ENCODE data around the gene TMEM134.
A peak's percentile ranks its signal among the peaks of the same experiment; 100 is the strongest.
"Not testable (repeated sequence)": the region's sequence is repeated elsewhere in the genome, so short reads cannot be mapped to it uniquely, and the experiment has no call there.

TMEM134 gene

GRCh38 chr11:67485873-67486361, 16.9 kb upstream of the TMEM134 start:
- peak; percentile 35 for DNase-seq (ENCODE audit: low read depth)

GRCh38 chr11:67484847-67485311, 15.8 kb upstream of the TMEM134 start:
- DNase-seq (ENCODE audit: low read depth) = peak; percentile 67

- DNase-seq (ENCODE audit: low read depth) = peak; percentile 30
Observed at GRCh38 chr11:67483831-67484665, 15.0 kb upstream of the TMEM134 start.

- peak; percentile 96 for DNase-seq (ENCODE audit: low read depth)
Observed at GRCh38 chr11:67482827-67483798, 14.1 kb upstream of the TMEM134 start, which contains the start of gene AIP. Gene AIP, plus strand, starts transcription at chr11:67483026. Its CDS starts 133 bp downstream, at chr11:67483159.

GRCh38 chr11:67482275-67482826, 13.3 kb upstream of the TMEM134 start:
- DNase-seq (ENCODE audit: low read depth) = no peak

GRCh38 chr11:67477344-67478050, 8.4 kb upstream of the TMEM134 start:
- not testable (repeated sequence) for DNase-seq (ENCODE audit: low read depth)

GRCh38 chr11:67476692-67477091, 7.6 kb upstream of the TMEM134 start:
- not testable (repeated sequence) for DNase-seq (ENCODE audit: low read depth)

GRCh38 chr11:67472882-67473281, 3.8 kb upstream of the TMEM134 start:
- DNase-seq (ENCODE audit: low read depth) = no peak

GRCh38 chr11:67470337-67471002, 1.4 kb upstream of the TMEM134 start:
- no peak for DNase-seq (ENCODE audit: low read depth)

GRCh38 chr11:67469508-67469811, 409 bp upstream of the TMEM134 start:
- no peak for DNase-seq (ENCODE audit: low read depth)

GRCh38 chr11:67468456-67468758, 644 bp downstream of the TMEM134 start:
- DNase-seq (ENCODE audit: low read depth) = no peak

- no peak for DNase-seq (ENCODE audit: low read depth)
Observed at GRCh38 chr11:67468056-67468455, 995 bp downstream of the TMEM134 start.

- no peak for DNase-seq (ENCODE audit: low read depth)
Observed at GRCh38 chr11:67466962-67467771, 1.9 kb downstream of the TMEM134 start.

- no peak for DNase-seq (ENCODE audit: low read depth)
Observed at GRCh38 chr11:67466367-67466766, 2.7 kb downstream of the TMEM134 start.

- not testable (repeated sequence) for DNase-seq (ENCODE audit: low read depth)
Observed at GRCh38 chr11:67465530-67465929, 3.5 kb downstream of the TMEM134 start.

- DNase-seq (ENCODE audit: low read depth) = no peak
Observed at GRCh38 chr11:67465189-67465510, 3.9 kb downstream of the TMEM134 start.

- DNase-seq (ENCODE audit: low read depth) = peak; percentile 86
Observed at GRCh38 chr11:67464411-67465188, 4.5 kb downstream of the TMEM134 start.

- no peak for DNase-seq (ENCODE audit: low read depth)
Observed at GRCh38 chr11:67463680-67464410, 5.2 kb downstream of the TMEM134 start.

GRCh38 chr11:67463186-67463585, 5.9 kb downstream of the TMEM134 start:
- DNase-seq (ENCODE audit: low read depth) = no peak

Measured in activated T-cell treated with anti-CD3 and anti-CD28 coated beads for 24 hours (primary cell).